ENCODE measurements around the gene RIIAD1.
"Not testable (repeated sequence)": the region's sequence is repeated elsewhere in the genome, so short reads cannot be mapped to it uniquely, and the experiment has no call there.

Gene RIIAD1

DNA sequence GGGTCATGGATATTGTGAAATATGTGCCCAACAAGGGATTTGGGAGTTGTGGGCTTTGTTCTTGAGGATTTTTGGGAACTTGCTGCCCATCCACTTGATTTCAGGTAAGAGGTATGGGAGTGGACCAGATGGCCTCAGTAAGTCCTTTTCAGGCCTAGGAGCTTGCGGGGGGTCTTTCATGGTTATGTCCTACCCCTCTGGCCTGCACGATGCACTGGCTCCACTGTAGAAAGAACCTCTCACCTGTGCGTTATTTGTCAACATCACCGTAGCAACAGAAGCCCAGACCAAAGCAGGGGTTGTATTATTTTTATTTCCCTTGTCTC, 8.6 kb downstream of the RIIAD1 start:
- no peak for DNase-seq (ENCODE audit: extremely low read depth in 1 of 2, low read depth in 1 of 2)

GRCh38 chr1:151733126-151733525, 11.8 kb downstream of the RIIAD1 start:
- no peak for DNase-seq (ENCODE audit: extremely low read depth in 1 of 2, low read depth in 1 of 2)

DNA sequence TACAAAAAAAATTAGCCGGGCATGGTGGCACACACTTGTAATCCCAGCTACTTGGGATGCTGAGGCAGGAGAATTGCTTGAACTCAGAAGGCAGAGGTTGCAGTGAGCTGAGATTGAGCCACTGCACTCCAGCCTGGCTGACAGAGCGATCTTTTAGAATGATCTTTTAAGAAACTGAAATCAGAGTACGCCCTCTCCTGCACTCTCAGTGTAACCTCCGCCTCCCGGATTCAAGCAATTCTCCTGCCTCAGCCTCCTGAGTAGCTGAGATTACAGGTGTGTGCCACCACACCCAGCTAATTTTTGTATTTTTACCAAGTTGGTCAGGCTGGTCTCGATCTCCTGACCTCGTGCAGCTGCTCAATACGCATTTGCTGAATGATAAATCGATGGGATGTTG, 12.7 kb downstream of the RIIAD1 start:
- DNase-seq (ENCODE audit: extremely low read depth in 1 of 2, low read depth in 1 of 2): not testable (repeated sequence)

- no peak for DNase-seq (ENCODE audit: extremely low read depth in 1 of 2, low read depth in 1 of 2)
Observed at GRCh38 chr1:151737026-151737425, 15.7 kb downstream of the RIIAD1 start.

DNA sequence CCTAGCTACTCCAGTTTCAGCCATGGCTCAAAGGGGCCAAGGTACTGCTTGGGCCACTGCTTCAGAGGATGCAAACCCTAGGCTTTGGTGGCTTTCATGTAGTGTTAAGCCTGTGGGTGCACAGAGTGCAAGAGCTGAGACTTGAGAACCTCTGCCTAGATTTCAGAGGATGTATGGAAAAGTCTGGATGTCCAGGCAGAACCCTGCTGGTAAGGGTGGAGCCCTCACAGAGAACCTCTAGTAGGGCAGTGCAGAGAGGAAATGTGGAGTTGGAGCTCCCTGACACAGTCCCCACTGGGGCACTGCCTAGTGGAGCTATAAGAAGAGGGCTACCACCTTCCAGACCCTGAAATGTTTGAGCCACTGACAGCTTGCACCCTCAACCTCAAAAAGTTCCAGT, 16.2 kb downstream of the RIIAD1 start:
- DNase-seq (ENCODE audit: extremely low read depth in 1 of 2, low read depth in 1 of 2): no peak

DNA sequence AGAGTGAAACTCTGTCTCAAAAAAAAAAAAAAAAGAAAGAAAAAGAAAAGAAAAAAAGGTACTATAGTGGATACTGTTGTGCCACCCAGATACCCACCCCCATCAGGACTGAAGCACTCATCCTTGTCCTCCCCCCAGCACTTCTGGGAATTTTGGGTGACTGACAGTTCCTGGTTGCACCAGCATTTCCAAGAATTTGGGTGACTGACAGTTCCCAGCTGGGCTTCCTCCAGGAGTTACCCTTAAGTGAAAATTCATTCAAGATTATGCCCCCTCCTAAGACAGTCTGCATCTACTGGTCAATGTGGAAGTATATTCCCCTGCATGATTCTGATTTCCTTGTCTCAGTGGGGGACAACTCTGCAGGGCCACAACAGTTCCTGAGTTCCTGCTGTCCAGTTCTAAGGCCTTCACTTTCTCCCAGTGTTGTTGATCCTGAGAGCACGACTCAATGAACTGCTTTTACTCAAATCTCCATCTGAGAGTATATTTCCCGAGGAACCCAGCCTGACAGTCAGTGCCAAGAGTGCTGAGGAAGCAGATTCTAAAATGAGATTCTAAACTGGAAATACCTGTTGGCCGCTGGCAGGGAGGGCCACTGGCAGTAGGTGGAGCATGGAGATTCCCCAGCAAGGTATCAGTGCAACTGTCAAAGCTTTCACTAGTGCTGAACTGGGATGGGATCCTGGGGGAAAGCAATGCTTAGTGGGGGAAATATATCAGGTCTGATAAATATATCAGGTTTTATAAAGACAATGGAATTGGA, 18.5 kb downstream of the RIIAD1 start:
- DNase-seq (ENCODE audit: extremely low read depth in 1 of 2, low read depth in 1 of 2): no peak

DNA sequence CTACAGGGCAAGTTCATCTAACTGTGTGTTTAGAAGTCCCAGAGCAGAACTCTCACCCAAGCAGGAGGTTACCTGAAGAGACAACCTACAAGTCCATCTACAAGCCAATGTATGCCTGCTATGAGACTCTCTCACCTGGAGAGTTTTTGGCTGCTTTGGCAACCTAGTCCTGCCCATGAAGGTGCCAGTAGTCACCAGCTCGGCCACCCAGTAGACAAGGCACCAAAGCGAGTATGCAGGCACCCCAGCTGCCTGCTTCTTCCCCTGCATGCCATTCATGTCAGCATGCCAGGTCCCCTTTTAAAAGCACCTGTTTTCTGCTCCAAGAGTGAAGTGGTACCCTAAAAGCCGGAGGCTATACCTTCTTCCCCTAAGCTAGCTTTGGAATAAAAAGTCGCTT, 20.2 kb downstream of the RIIAD1 start:
- DNase-seq (ENCODE audit: extremely low read depth in 1 of 2, low read depth in 1 of 2): no peak

DNA sequence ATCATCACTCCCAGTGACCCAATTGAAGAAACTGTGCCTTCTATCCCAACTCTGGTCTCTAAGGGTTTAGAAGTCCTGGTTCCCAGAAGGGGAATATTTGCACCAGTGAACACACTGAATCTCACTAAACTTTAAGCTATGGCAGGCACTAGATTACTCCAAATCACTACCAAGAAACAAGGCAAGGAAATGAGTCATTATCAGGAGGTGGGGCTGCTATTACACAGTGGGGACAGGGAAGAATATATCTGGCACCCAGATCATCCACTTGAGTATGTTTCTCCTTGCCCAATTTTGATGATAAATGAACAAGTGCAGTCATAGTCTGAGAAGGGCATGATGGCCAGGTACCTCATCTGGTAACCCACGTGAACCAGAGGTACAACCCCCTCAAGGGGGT, 35.0 kb downstream of the RIIAD1 start:
- no peak for DNase-seq (ENCODE audit: extremely low read depth in 1 of 2, low read depth in 1 of 2)

DNA sequence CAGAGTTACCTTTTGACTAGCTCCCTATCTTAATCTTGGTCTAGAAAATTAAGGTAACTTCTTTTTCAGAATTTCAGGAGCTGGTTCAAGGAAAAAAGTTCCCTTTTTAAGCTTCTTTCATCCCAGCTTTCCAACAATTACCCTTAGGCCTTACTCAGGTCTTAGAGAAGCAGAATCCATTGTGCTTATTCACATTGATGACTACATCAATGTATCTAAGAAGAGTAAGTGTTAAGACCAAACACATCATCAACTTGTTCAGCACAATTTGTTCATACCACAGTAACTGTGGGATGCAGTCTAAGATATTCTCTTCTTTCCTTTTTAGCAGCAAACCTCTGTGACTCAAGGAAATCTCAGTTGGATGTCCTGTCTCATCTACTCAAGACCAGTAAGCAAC, 37.9 kb downstream of the RIIAD1 start:
- DNase-seq (ENCODE audit: extremely low read depth in 1 of 2, low read depth in 1 of 2): no peak

- DNase-seq (ENCODE audit: extremely low read depth in 1 of 2, low read depth in 1 of 2): no peak
Observed at GRCh38 chr1:151760597-151761385, 39.5 kb downstream of the RIIAD1 start.

- DNase-seq (ENCODE audit: extremely low read depth in 1 of 2, low read depth in 1 of 2): peak; percentile 46 to 77
Observed at GRCh38 chr1:151762941-151763921, 41.9 kb downstream of the RIIAD1 start, which contains the start of gene MRPL9. Gene MRPL9, minus strand, starts transcription at chr1:151763496. Its CDS starts 17 bp downstream, at chr1:151763479.

DNA sequence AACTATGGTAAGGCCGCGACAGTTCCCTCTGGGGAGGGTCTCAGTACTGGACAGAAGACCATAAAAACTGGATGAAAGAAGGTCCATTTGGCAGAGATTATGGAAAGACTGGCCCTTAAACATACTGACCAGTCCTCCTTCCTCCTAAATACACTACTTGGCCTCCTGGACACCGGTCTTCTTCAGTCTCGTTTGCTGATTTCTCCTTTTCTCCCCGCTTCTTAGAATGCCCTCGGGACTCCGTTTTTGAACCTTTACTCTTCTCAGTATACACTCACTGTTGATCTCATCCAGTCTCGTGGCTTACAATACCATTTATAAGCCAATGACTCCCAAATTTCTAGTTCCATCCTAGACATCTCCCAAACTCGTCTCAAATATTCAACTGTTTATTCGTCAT, 42.7 kb downstream of the RIIAD1 start:
- DNase-seq (ENCODE audit: extremely low read depth in 1 of 2, low read depth in 1 of 2): no peak

DNA sequence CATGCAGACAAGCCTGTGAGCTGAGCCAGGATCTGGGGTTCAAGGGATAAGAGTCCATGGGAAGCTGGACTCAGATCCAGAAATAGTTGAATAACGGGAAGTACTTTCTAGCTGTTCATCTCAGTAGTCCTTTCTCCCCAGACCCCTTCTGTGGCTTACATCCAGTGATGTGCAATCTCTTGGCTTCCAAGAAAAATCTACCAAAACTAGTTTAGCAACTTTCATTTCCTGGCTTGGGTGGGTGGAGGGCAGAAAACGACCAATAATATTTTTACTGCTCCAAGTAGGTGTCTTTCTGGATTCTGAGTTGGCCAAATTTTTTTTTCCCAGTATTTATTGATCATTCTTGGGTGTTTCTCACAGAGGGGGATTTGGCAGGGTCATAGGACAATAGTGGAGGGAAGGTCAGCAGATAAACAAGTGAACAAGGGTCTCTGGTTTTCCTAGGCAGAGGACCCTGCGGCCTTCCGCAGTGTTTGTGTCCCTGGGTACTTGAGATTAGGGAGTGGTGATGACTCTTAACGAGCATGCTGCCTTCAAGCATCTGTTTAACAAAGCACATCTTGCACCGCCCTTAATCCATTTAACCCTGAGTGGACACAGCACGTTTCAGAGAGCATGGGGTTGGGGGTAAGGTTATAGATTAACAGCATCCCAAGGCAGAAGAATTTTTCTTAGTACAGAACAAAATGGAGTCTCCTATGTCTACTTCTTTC, 47.2 kb downstream of the RIIAD1 start:
- DNase-seq (ENCODE audit: extremely low read depth in 1 of 2, low read depth in 1 of 2): not testable (repeated sequence)

DNA sequence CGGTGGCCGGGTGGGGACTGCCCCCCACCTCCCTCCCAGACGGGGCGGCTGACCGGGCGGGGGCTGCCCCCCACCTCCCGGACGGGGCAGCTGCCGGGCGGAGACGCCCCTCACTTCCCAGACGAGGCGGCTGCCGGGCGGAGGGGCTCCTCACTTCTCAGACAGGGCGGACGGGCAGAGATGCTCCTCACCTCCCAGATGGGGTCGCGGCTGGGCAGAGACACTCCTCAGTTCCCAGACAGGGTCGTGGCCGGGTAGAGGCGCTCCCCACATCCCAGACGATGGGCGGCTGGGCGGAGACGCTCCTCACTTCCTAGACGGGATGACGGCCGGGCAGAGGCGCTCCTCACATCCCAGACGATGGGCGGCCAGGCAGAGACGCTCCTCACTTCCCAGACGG, 47.9 kb downstream of the RIIAD1 start:
- not testable (repeated sequence) for DNase-seq (ENCODE audit: extremely low read depth in 1 of 2, low read depth in 1 of 2)

GRCh38 chr1:151773702-151774101, 52.4 kb downstream of the RIIAD1 start:
- DNase-seq (ENCODE audit: extremely low read depth in 1 of 2, low read depth in 1 of 2): no peak

- no peak for DNase-seq (ENCODE audit: extremely low read depth in 1 of 2, low read depth in 1 of 2)
Observed at GRCh38 chr1:151774256-151774922, 53.1 kb downstream of the RIIAD1 start.

GRCh38 chr1:151775894-151776664, 54.8 kb downstream of the RIIAD1 start:
- no peak for DNase-seq (ENCODE audit: extremely low read depth in 1 of 2, low read depth in 1 of 2)

- no peak for DNase-seq (ENCODE audit: extremely low read depth in 1 of 2, low read depth in 1 of 2)
Observed at GRCh38 chr1:151776665-151777062, 55.3 kb downstream of the RIIAD1 start.

GRCh38 chr1:151777317-151777716, 56.0 kb downstream of the RIIAD1 start:
- DNase-seq (ENCODE audit: extremely low read depth in 1 of 2, low read depth in 1 of 2): no peak
